ENCODE measurements around the gene L3HYPDH.

The L3HYPDH gene

DNA sequence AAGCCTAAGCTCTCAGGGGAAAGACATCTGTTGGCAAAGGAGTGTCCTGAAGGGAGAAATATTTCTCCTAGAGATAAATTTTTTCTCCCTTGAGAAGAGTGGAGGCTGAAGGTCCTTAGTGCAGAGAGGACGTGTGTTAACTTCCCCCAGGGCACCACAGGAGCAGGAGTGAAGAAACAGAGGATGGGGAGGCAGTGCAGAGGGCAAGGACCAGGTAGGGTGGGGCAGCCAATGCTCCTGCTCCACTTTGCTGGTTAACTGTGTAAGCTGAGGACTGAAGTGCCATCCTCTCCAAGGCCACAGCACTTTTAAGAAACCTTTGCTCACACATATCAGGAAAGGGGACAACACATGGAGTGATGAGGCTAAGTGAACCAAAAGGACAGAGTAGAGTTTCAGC, 4.0 kb downstream of the L3HYPDH start:
- DNase-seq (ENCODE audit: low spot score) = no peak
- TF ChIP-seq, protein P1, sequence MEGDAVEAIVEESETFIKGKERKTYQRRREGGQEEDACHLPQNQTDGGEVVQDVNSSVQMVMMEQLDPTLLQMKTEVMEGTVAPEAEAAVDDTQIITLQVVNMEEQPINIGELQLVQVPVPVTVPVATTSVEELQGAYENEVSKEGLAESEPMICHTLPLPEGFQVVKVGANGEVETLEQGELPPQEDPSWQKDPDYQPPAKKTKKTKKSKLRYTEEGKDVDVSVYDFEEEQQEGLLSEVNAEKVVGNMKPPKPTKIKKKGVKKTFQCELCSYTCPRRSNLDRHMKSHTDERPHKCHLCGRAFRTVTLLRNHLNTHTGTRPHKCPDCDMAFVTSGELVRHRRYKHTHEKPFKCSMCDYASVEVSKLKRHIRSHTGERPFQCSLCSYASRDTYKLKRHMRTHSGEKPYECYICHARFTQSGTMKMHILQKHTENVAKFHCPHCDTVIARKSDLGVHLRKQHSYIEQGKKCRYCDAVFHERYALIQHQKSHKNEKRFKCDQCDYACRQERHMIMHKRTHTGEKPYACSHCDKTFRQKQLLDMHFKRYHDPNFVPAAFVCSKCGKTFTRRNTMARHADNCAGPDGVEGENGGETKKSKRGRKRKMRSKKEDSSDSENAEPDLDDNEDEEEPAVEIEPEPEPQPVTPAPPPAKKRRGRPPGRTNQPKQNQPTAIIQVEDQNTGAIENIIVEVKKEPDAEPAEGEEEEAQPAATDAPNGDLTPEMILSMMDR (IDR thresholded peaks at IDR 0.05; ENCODE audit: extremely low read depth, missing control alignments) = no peak

- no peak for DNase-seq (ENCODE audit: low spot score)
- TF ChIP-seq, protein P1 (IDR thresholded peaks at IDR 0.05; ENCODE audit: extremely low read depth, missing control alignments) = no peak
These were observed 5.7 kb downstream of the L3HYPDH start for GRCh38 chr14:59478540-59478939.

- DNase-seq (ENCODE audit: low spot score) = no peak
- TF ChIP-seq, protein P1 (IDR thresholded peaks at IDR 0.05; ENCODE audit: extremely low read depth, missing control alignments) = no peak
These were observed 8.5 kb downstream of the L3HYPDH start for GRCh38 chr14:59475709-59476108.

- no peak for DNase-seq (ENCODE audit: low spot score)
- TF ChIP-seq, protein P1 (IDR thresholded peaks at IDR 0.05; ENCODE audit: extremely low read depth, missing control alignments) = no peak
These were observed 10.0 kb downstream of the L3HYPDH start for GRCh38 chr14:59474172-59474571.

DNA sequence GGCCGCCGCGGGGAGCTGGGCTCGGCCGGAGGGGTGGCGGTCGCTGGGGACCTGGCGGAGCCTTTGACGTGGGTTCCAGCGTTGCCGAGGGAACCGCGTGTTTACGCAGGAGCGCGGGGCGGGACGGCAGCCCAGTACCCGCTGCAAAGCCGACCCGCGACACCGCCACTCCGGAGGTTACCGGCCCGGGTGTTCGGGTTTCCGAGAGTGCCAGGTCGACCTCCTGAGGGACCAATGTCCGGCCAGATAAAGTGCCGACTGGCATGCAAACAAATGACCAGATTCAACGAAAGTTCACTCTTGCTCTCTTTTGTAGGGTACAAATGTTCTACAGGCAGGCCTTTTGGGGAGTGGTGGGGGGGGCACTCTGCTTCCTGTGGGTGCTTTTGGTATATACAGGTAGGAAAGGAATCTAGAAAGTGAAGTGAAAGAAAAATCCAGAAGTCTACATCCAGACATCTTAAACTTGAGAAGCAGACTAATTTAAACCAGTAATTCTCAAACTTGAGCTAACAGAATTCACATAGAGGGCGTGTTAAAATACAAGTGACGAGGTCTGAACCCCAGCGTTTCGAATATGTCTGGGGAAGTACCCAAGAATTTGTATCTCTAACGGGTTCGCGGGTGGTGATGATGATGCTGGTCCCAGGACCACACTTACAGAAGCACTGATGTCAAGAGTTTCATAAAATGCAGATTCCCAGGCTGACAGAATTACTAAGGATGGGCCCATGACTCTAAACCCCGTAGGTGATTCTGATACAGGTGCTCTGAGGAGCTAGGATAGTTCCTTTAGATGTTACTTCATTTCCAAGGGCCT, 18.7 kb downstream of the L3HYPDH start, which contains the start of gene GPR135:
TSS of gene GPR135 (minus strand) at position 65 of the 820 bp plus-strand sequence. CDS start 154 bp downstream, outside the sequence.
- DNase-seq (ENCODE audit: low spot score) = no peak
- TF ChIP-seq, protein P1 (IDR thresholded peaks at IDR 0.05; ENCODE audit: extremely low read depth, missing control alignments) = no peak

DNA sequence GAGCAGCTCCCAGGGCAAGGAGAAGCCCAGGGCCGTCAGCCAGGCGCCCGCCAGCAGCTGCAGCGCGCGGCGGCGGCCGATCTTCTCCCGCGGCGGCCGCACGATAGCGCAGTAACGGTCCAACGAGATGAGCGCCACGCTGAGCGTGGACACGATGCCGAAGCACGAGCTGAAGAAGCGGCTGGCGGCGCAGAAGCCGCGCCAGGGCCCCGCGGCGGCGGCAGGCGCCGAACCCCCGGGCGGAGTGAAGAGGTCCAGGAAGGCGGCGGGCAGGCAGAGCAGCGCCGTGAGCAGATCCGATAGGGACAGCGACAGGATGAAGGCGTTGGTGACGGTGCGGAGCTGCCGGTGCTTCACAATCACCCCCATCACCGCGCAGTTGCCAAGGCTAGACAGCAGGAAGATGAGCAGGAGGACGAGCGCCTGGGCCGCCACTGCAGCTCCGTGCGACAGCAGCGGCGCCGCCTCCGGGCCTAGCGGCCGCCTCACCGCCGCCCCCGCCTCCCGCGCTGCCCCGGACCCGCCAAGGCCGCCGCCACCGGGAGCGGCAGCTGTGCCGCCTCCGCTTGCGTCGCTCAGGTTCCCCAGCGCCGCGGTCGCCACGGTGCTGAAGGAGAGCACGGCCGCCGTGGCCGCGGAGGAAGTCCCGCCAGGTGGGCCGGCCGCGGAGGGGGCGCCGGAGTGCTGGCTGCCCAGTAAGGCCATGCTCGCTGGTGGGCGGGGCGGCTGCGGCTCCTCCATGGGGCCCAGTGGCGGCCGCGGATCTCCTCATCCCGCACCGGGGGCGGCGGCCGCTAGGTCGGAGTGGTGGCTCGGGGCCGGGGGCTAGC, 19.5 kb downstream of the L3HYPDH start:
- peak; percentile 88 for DNase-seq (ENCODE audit: low spot score)
- TF ChIP-seq, protein P1 (IDR thresholded peaks at IDR 0.05; ENCODE audit: extremely low read depth, missing control alignments) = no peak
